ENCODE data around the gene SPOCK3.

DNA sequence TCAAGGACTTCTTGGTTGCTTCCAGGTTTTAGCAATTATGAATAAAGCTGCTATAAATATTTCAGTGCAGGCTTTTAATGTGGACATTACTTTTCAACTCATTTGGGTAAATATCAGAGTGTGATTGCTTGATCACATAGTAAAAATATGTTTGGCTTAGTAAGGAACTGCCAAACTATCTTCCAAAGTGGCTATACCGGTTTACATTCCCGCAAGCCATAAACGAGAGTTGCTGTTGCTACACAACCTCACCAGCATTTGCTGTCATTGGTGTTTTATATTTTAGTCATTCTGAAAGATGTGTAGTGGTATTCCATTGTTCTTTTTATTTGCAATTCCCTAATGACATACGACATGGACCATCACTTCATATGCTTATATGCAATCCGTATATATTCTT, 30.9 kb upstream of the SPOCK3 start:
- TF ChIP-seq EZH2 (IDR thresholded peaks at IDR 0.05) (no peak), POLR2AphosphoS5 (IDR thresholded peaks at IDR 0.05; ENCODE audit: borderline replicate concordance, low read depth, low read length) (no peak)
